ENCODE data around the gene EPC1.
"Not testable (repeated sequence)": the region's sequence is repeated elsewhere in the genome, so short reads cannot be mapped to it uniquely, and the experiment has no call there.

The EPC1 gene

GRCh38 chr10:32346551-32347362, at the start of gene EPC1:
Gene EPC1 (minus strand): TSS chr10:32347158. CDS start chr10:32346915, 243 bp downstream.
- DNase-seq (ENCODE audit: low read depth): no peak

GRCh38 chr10:32393911-32394310, 47.0 kb upstream of the EPC1 start:
- no peak for DNase-seq (ENCODE audit: low read depth)

- DNase-seq (ENCODE audit: low read depth): not testable (repeated sequence)
Observed at GRCh38 chr10:32392284-32392683, 45.3 kb upstream of the EPC1 start.

GRCh38 chr10:32390193-32390592, 43.2 kb upstream of the EPC1 start:
- no peak for DNase-seq (ENCODE audit: low read depth)

- no peak for DNase-seq (ENCODE audit: low read depth)
Observed at GRCh38 chr10:32388258-32389027, 41.5 kb upstream of the EPC1 start.

- DNase-seq (ENCODE audit: low read depth): peak; percentile 11
Observed at GRCh38 chr10:32386623-32387260, 39.8 kb upstream of the EPC1 start.

GRCh38 chr10:32384171-32384570, 37.2 kb upstream of the EPC1 start:
- DNase-seq (ENCODE audit: low read depth): no peak

- no peak for DNase-seq (ENCODE audit: low read depth)
Observed at GRCh38 chr10:32381165-32381564, 34.2 kb upstream of the EPC1 start.

- no peak for DNase-seq (ENCODE audit: low read depth)
Observed at GRCh38 chr10:32379950-32380551, 33.1 kb upstream of the EPC1 start.

GRCh38 chr10:32379318-32379949, 32.5 kb upstream of the EPC1 start:
- DNase-seq (ENCODE audit: low read depth): peak; percentile 36

GRCh38 chr10:32378363-32379317, 31.7 kb upstream of the EPC1 start:
- peak; percentile 65 for DNase-seq (ENCODE audit: low read depth)

GRCh38 chr10:32377458-32378259, 30.7 kb upstream of the EPC1 start:
- DNase-seq (ENCODE audit: low read depth): peak; percentile 13

- DNase-seq (ENCODE audit: low read depth): no peak
Observed at GRCh38 chr10:32376771-32377170, 29.8 kb upstream of the EPC1 start.

- no peak for DNase-seq (ENCODE audit: low read depth)
Observed at GRCh38 chr10:32376097-32376496, 29.1 kb upstream of the EPC1 start.

- DNase-seq (ENCODE audit: low read depth): no peak
Observed at GRCh38 chr10:32375631-32376030, 28.7 kb upstream of the EPC1 start.

GRCh38 chr10:32374605-32375004, 27.6 kb upstream of the EPC1 start:
- no peak for DNase-seq (ENCODE audit: low read depth)

- no peak for DNase-seq (ENCODE audit: low read depth)
Observed at GRCh38 chr10:32373496-32373895, 26.5 kb upstream of the EPC1 start.

- no peak for DNase-seq (ENCODE audit: low read depth)
Observed at GRCh38 chr10:32373031-32373430, 26.1 kb upstream of the EPC1 start.

- no peak for DNase-seq (ENCODE audit: low read depth)
Observed at GRCh38 chr10:32372000-32372875, 25.3 kb upstream of the EPC1 start.

All from non-pigmented ciliary epithelial cell (primary cell).